Measurements from ENCODE around the gene ENOX1.

- TF ChIP-seq CTCF (IDR thresholded peaks at IDR 0.05; ENCODE audit: borderline replicate concordance, extremely low read depth, low read length, poor library complexity, severe bottlenecking) (no peak), EZH2 (IDR thresholded peaks at IDR 0.05; ENCODE audit: borderline replicate concordance, low read depth, low read length, severe bottlenecking) (no peak)
Measured at GRCh38 chr13:43299374-43299773, 487.4 kb downstream of the ENOX1 start.
